NCI-H2029 (cell line): ENCODE data around the gene SDK1.
"Not testable (repeated sequence)": the region's sequence is repeated elsewhere in the genome, so short reads cannot be mapped to it uniquely, and the experiment has no call there.

ENCODE experiments used
- DNase-seq: peaks from one replicate; lab custom pipeline; 2025; lab: John Stamatoyannopoulos, UW

Gene SDK1

GRCh38 chr7:4077980-4078379 is 776.9 kb downstream of the SDK1 start:
- no peak for DNase-seq

DNA sequence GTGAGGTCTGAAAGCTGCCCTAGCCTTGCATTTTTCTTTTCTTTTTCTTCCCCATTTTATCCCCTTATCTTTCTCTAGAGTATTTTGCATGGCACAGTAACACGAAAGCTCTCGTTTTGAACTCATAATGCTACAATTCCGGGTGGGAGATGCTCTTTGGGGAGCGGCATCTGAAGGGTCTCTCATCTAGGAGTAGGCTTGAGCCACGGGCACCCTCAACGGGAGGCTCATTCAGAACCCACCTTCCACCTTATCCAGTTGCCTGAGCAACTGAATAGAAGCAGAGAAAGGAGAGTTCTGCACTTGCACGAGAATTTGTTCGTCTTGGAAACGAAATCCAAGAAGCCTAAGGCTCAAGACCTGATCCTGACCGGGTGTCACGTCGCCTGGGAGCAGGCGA is 777.5 kb downstream of the SDK1 start:
- no peak for DNase-seq

DNA sequence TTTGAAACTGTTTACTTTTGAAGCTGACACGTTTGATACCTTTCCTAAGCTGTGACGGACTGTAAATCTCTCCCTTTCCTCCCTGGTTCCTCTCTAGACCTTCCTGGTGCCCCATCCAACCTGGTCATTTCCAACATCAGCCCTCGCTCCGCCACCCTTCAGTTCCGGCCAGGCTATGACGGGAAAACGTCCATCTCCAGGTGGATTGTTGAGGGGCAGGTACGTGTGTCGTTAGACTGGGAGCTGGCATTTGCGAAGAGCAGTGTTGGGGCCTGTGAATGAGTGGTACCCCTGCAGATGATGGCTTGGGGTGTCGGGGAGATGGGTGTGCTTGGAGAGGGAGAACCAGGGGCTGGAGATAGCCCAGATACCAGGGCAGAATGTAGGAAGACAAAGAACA is 778.3 kb downstream of the SDK1 start:
- DNase-seq, result no peak

DNA sequence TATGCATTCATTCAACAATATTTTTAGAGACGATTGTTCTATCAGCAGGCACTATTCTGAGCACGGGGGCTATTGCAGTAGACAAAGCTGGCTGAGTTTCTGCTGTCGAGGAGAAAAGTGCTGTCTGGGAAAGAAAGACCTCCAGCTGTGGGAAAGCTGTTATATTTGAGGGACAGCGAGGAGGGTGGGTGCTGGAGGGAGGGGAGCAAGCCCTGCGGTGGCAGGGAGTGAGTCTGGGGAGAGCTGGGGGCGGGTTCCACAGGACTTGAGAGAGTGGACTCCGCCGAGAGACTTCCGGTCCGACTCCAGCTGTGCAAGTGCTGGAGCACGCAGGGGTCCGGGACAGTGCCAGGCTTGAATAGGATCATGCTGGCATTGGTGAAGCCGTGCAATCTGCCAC is 778.9 kb downstream of the SDK1 start:
- DNase-seq, result no peak

DNA sequence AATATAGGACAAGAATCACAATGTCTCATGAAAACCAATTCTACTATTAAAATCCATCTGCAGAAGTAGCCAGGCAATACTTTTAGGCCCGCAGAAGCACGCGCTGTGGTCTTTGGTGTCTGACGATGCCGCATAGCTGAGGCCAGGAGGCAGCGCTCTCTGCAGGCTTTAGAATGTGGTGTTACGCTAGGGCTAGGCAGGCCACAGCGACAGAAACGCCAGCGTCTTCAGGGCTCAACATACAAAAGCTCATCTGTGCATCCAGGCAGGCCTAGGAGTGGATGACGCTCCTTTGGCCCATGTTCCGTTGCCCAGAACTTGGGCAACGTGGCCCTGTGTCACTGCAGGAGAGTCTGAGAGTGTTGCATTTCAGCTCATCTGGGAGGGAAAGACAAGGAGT is 779.9 kb downstream of the SDK1 start:
- DNase-seq, result no peak

- DNase-seq, result no peak
Observed at GRCh38 chr7:4083513-4083912, 782.5 kb downstream of the SDK1 start.

- DNase-seq, result no peak
Observed at GRCh38 chr7:4084271-4084670, 783.2 kb downstream of the SDK1 start.

DNA sequence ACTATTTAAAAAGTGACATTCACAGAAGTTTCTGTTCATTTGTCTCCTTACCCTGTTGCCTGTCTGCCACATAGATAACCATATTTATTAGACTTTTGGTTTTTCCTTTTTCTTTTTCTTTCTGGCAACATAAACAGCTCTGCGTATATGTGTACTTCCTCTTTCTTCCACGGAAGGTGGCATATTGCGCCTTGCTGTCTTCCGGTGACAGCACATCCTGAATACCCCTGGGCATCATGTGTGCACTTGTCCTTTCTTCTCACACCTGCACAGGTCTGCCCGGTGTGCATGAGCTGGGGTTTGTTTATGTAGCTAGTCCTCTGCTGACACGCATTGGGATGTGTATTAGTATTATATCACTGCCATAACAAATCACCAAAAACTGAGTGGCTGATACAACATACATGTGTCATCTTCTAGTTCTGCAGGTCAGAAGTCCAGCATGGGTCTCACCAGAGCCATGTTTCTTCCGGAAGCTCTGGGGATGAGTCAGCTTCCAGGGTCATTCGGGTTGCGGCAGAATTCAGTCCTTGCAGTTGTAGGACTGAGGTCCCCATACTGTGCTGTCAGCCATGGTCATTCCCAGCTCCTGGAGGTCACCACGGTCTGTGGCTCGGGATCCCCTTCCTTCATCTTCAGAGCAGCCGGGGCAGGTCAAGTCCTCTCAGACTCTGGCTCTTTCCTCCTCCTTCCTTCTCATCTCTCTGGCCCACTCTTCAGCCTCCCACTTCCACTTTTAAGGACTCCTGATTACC is 785.1 kb downstream of the SDK1 start:
- no peak for DNase-seq

DNA sequence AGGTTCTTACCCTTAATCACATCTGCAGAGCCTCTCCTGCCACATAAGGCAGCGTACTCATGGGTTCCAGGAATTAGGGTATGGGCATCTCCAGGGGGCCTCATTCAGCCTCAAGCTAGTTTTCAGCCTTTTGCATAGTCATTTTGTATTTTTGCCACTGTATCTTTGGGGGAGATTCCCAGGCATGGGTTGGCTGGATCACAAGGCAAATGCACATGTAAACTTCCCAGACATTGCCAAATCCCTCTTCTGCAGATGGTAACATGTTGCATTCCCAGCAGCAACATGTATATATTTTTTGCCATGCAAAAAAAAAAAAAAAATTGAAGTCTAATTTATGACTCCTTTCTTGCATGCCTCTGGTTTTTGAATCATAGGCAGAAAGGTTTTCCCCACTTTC is 785.7 kb downstream of the SDK1 start:
- DNase-seq, result no peak

GRCh38 chr7:4091767-4092166 is 790.7 kb downstream of the SDK1 start:
- DNase-seq, result no peak

GRCh38 chr7:4093035-4093434 is 792.0 kb downstream of the SDK1 start:
- no peak for DNase-seq

- no peak for DNase-seq
Observed at GRCh38 chr7:4093483-4093882, 792.4 kb downstream of the SDK1 start.

- not testable (repeated sequence) for DNase-seq
Observed at GRCh38 chr7:4094158-4094557, 793.1 kb downstream of the SDK1 start.

DNA sequence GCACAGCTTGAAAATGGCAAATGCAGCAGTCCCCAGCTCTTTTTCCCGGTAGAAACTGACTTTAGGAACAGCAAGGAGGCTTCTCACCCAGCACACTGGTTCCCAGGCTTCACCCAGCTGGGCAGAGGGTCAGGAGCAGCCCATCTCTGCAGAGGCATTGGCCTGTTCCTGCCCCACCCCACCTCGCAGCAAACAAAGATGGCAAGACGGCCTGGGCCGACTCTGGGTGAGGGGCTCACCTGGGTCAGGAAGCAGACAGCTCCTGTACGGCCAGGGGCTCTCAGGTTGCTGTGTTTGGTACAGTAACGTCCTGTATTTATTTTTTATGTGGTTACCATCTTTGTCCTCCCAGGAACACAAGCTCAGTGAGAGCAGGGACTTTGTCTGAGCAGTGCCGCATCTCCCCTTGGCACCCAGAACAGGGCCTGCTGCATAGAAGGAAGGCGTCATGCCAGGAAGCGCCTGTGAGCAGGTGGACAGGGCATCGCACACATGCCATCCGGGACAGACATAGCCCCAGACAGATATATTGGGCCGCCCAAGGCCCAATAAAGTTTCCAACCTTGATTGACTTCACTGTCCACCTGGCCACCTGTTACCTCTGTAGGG is 796.1 kb downstream of the SDK1 start:
- DNase-seq, result no peak

- DNase-seq, result no peak
Observed at GRCh38 chr7:4098169-4098568, 797.1 kb downstream of the SDK1 start.

DNA sequence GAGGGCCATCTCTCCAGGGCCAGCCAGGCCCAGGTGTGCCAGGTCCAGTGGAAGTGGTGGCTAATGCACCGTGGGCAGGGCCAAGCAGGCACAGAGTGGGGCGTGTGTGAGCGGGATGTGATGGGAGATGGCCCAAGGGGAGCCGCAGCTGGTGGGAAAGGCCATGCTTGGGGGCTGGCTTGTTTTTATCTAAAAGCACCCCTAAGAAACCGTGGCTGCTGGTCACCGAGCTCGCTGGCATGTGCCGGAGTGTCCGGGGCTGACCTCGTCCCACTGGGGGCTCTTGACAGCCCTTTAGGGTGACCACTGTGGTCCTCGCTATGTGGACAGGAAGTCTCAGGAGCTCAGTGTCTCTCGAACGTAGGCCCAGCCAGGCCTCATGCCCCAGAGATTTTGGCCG is 798.6 kb downstream of the SDK1 start:
- DNase-seq, result no peak

DNA sequence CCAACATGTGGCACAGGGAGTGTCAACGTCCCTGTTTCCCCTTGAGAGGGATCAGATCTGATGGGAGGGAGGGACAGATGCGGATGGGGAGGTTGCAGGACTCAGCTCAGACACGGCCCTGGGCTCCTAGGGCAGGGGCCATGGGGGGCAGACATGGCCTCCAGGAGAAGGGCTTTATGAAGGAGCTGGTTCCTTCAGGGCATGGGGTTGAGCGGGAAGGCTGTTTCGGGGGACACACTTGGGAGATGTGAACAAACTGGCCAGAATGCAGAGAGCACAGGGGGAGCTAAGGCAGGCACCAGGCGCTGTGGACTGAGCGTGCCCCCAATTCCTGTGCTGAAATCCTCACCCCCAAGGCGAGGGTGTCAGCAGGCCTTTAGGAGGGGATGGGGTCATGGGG is 799.1 kb downstream of the SDK1 start:
- DNase-seq, result no peak

GRCh38 chr7:4100691-4101090 is 799.6 kb downstream of the SDK1 start:
- DNase-seq, result no peak

DNA sequence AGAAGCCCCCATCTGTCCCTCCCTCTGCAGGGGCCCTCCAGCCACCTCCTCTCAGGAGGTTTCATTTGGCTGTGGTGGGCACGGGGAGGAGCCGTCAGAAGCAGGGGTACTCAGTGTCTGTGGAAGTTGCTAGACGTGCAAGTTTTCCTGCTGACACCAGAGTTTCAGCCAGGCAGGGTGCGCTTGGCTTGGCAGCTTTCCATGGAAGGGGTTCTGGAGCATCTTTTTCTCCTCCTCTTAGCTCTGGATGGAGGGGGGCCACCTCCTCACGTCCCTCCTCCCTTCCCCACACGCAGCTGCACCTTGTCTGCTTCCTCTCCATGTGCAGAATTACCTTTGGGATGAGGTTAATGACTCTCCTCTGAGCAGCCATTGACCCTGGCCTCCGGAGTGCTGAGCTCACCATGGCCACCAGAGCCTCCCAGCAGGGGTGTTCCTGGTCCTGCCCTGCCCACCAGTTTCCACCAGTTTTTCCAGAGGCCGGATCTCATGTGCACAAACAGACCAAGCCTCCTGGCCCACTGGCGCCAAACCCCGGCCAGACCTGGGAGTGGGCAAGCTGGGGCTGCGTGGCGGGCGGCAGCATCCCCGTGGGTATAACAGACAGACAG is 801.3 kb downstream of the SDK1 start:
- no peak for DNase-seq

DNA sequence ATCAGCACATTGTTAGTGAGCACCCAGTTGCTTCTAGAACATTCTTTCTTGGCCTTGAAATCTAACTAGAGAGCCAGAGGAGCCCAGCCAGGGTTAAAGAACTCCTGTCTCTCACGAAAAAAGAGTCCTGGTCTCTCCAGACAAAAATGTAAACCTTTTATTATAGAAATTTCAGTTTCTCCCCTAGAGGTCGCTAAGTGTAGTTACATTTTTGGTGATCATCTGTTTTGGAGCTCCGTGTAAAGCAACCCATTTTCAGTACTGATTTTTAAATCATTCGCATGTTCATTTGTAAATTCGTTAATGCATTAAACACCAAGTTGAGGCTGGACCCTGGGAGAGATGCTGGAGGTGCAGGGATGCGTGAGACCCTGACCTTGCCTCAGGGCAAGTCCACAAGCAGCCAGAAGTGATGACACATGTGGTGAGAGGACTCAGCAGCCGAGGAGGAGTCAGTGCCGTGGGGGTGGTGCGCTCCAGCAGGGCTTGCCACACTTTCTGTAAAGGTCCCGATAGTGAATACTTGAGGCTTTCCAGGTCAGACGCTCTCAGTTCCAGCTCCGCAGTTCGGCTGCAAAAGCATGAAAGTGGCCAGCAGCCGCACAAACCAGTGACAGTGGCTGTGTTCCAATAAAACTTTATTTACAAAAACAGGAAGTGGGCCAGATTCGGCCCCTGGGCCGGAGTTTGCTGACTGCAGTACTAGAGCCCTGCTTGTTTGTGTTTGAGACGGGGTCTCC is 802.5 kb downstream of the SDK1 start:
- DNase-seq, result no peak

DNA sequence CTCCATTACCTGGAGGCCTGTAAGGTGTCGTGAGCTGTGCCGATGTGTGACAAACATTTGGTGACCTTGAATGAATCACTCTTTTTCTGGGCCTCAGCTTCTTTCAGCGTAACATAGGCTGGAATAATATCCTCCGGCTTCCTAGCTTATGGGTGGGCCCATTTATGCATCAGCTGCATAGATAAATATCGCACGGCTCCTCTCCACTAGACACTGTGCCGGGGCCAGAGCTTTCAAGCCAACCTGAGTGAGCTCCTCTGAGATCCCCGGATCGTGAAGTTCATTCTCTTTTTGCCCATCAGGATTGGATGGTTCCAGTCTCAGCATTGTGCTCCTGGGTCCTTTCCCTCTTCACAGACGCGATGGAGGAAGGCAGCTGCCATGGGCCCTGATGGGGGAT is 806.8 kb downstream of the SDK1 start:
- no peak for DNase-seq

DNA sequence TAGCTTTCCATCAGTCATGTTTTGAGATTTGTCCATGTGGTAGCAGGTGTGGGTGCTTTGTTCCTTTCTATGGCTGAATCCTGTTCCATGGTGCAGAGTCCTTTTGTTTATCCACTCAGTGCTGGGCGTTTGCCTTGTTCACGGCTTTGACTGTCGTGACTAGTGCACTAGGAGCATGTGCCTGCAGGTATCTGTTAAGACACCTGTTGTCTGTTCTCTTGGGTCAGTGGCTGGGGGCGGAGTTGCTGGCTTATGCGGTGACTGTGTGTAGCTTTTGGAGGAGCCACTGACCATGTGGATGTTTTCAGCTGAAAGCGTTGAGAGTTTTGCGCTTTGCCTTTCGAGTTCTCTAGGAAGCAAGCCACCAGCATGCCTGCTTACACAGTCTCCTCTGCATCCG is 807.9 kb downstream of the SDK1 start:
- DNase-seq, result no peak
